SK-N-MC (cell line): ENCODE data around the gene SARDH.

Experiments used
- EZH2 ChIP-seq: fragments of 200-600 bp; sonication (generic); IDR thresholded peaks from one replicate; pipeline ENCODE4 v1.6.1; 2017; ENCODE audit warnings: antibody characterized with exemption
- FOXP2 ChIP-seq: optimal IDR thresholded peaks from 2 replicates; pipeline ENCODE3; 2011; ENCODE audit warnings: mild to moderate bottlenecking, moderate library complexity; ENCODE audit not compliant: insufficient read depth; ENCODE audit errors: extremely low read length, control extremely low read depth
- POLR2AphosphoS5 ChIP-seq: IDR thresholded peaks from 2 replicates; pipeline ENCODE4 v1.6.1; 2012; ENCODE audit warnings: mild to moderate bottlenecking, low read depth, low read length, borderline replicate concordance

GRCh38 chr9:133714606-133715294 is 23.4 kb downstream of the SARDH start:
- TF ChIP-seq POLR2AphosphoS5: no peak
- TF ChIP-seq EZH2: no peak
- no peak for TF ChIP-seq FOXP2
